ENCODE data around the gene PATL2.
A peak's percentile ranks its signal among the peaks of the same experiment; 100 is the strongest.
"Not testable (repeated sequence)": the region's sequence is repeated elsewhere in the genome, so short reads cannot be mapped to it uniquely, and the experiment has no call there.

PATL2 gene

DNA sequence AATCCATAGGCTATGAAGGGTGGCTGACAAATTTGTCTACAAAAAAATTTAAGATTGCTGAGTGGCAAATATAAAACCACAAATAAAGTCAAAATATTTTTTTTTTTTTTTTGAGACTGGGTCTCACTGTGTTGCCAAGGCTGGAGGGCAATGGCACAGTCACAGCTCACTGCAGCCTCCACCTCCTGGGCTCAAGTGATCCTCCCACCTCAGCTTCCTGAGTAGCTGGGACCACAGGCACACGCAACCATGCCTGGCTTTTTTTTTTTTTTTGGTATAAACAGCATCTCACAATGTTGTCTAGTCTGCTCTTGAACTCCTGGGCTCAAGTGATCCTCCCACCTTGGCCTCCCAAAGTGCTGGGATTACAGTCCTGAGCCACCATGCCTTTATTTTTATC is 20.9 kb downstream of the PATL2 start:
- DNase-seq (ENCODE audit: low spot score): not testable (repeated sequence)

DNA sequence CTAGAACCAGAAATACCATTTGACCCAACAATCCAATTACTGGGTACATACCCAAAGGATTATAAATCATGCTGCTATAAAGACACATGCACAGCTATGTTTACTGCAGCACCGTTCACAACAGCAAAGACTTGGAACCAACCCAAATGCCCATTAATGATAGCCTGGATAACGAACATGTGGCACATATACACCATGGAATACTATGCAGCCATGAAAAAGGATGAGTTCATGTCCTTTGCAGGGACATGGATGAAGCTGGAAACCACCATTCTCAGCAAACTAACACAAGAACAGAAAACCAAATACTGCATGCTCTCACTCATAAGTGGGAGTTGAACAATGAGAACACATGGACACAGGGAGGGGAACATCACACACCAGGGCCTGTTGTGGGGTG is 21.8 kb downstream of the PATL2 start:
- not testable (repeated sequence) for DNase-seq (ENCODE audit: low spot score)

DNA sequence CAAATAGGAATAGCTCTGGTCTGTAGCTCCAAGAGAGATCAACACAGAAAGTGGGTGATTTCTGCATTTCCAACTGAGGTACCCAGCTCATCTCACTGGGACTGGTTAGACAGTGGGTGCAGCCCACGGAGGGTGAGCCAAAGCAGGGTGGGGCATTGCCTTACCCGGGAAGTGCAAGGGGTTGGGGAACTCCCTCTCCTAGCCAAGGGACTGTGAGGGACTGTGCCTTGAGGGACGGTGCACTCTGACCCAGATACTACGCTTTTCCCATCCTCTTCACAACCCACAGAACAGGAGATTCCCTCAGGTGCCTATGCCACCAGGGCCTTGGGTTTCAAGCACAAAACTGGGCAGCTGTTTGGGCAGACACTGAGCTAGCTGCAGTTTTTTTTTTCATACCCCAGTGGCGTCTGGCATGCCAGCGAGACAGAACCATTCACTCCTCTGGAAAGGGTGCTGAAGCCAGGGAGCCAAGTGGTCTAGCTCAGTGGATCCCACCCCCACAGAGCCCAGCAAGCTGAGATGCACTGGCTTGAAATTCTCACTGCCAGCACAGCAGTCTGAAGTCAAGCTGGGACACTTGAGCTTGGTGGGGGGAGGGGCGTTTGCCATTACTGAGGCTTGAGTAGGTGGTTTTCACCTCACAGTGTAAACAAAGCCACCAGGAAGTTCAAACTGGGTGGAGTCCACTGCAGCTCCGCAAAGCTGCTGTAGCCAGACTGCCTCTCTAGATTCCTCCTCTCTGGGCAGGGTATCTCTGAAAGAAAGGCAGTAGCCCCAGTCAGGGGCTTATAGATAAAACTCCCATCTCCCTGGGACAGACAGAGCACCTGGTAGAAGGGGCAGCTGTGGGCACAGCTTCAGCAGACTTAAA is 28.1 kb downstream of the PATL2 start:
- not testable (repeated sequence) for DNase-seq (ENCODE audit: low spot score)

DNA sequence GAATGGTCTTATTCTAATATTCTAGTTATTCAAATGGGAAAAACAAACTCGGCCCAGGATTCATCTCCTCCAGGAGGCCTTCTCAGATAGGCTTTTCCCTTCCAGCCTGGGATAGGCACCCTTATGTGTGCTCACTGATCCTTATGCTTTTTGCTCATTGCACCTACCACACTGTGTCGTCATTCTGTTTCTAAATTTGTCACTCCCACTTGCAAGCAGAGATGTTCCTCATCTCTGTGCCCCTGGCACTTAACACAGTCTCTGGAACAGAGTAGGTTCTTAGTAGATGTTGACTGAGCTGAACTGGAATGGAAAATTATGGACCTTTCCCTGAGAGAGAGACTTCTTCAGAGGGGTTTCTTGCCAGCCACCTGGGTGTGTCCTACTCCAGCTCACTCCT is 28.9 kb downstream of the PATL2 start:
- no peak for DNase-seq (ENCODE audit: low spot score)

DNA sequence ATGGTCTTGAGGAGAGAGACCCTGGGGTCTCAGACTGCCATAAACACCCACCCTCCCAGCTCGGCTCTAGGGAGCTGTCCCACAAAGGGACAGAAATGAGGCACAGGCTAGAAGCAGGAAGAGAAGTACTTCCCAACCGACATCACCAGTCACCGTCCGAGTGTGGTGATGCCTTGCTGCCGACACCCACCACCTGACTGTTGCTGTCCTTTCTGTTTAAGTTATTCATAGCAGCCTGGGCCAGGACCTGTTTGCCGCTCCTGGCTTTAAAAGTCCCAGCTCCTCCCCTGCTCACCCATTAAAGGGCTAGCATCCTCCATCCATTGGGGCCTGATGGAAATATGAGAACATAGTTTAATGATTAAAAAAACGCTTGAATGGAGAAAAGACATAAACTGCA is 34.4 kb downstream of the PATL2 start:
- no peak for DNase-seq (ENCODE audit: low spot score)

DNA sequence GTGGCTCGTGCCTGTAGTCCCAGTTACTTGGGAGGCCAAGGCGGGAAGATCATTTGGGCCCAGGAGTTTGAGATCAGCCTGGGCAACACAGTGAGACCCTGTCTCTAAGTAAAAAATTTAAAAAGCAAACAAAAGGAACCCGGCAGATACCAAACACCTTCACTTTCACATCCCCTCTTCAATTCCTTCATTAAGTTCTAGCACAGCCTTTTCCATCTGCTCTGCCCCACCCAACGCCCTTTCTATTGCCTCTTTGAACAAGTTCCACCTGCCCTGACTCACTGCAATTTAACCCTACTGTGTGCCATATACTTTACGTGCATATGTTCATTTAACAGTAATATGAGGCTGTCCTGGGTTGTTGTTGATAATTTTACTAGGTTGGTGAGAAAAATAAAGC is 35.2 kb downstream of the PATL2 start:
- no peak for DNase-seq (ENCODE audit: low spot score)

DNA sequence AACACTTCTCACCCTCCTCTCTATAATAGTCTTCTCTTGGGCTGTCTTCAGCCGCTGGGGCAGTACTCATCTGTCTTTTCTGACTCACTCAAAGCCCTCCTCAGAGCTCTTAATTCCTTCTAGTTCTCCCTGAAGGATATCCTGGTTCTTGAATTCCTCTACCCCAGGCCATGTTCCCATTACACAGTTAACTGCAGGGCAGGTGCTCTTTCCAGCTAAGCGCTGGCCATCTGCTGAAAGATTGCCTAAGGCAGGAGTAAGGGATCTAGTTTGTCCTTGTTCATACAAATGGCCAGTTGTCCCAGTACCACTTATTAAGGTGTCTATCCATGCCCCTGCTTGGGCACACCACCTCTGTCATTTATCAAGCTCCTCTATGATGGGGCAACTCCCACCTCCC is 37.5 kb downstream of the PATL2 start:
- DNase-seq (ENCODE audit: low spot score): no peak

DNA sequence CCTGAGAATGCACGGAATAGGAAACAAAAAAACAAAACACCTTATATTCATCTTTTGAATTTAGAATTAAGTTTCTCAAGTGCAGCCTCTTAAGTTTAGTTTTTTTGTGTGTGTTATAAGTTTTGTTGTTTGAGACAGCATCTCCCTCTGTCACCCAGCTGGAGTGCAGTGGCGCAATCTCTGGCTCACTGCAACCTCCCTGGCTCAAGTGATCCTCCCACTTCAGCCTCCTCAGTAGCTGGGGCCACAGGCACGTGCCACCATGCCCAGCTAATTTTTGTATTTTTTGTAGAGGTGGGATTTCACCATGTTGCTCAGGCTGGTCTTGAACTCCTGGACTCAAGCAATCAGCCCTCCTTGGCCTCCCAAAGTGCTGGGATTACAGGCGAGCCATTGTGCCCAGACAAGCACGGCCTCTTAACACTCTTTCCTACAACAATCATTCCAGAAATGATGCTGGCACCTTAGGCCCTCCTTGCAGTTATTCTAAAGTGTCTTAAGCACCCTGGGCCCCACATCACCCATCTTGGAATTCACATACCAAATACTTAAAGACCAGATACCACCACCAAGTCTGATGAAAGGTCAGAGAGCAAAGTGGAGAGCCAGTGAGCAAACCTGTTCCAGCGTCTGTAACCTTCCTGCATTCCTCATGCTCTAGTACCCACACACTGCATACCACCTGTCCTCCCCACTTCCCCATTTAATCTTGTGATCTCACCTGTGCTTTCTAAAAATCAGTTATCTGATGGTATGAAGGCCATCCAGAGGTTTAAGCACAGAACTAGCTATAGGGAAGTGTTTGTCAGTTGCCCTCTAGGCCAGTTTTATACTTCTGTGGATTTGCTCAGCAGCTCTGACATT is 40.8 kb downstream of the PATL2 start:
- peak; percentile 24 for DNase-seq (ENCODE audit: low spot score)

DNA sequence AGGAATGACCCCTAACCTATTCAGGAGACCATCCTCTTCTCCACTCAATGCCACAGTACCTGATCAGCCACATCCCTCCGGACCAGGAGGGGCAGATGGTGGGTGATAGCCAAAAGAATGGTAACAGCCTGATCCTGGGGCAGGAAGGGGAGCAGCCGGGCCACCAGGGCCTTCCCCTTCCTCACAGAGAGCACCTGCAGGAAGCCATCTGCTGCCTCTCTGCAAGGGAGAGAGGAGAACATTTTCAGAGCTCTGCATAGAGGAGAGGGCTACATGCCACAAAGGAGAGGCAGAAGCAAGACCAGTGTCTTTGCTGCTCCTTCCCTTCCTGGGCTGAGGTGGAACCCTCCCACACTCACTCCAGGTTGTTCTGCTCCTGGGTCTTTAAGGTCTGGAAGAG is 42.2 kb downstream of the PATL2 start:
- DNase-seq (ENCODE audit: low spot score): no peak

DNA sequence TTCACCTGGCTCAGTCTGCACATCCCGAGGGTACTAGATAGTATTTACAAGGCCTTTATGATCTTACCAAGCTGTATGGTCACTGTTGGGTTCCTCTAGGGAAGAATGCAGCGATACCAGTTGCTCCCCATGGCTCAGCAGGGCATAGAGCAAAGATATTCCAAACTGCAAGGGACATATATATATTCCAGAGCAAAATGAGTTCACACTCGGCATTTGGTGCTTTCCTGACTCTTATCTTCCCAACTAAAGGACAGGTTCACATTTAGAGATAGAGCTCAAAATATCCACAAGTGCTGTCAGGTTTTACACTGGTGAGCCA is 44.1 kb downstream of the PATL2 start:
- no peak for DNase-seq (ENCODE audit: low spot score)

DNA sequence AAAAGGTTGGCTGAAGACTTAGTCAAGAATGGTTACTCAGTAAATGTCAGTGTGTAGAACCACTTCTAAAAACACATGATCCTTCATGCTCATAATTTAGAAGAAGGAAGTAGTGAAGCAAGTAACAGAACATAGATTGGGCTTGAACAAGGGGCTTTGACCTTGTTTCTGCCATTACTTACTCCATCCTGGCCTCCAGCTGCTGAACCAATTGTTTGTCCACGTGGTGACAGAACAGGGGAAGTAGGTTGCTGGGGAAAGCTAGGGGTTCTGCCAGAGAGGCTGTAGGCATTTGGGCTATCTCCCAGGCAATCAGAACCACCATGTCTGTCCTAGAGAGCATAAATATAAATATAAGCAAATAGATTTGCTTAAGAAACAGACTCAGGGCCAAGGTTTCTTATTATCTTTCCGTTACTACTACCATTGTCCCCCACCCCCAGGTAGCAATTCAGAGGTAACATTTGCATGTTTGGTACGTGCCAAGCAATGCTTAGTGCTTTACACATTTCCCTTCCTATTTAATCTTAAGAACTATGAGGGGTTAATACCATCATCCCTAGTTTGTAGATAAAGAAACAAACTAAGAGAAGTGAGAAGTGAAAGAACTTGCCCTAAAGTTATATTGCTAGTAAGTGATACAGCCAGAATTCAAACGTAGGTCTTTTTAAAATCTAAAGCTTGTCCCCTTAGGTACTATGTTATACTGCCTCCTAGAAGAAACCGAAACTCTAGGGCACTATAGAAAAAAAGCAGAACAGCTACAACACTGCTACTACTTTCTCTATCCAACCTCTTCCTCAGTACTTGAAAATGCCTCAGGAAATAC is 44.7 kb downstream of the PATL2 start:
- no peak for DNase-seq (ENCODE audit: low spot score)

DNA sequence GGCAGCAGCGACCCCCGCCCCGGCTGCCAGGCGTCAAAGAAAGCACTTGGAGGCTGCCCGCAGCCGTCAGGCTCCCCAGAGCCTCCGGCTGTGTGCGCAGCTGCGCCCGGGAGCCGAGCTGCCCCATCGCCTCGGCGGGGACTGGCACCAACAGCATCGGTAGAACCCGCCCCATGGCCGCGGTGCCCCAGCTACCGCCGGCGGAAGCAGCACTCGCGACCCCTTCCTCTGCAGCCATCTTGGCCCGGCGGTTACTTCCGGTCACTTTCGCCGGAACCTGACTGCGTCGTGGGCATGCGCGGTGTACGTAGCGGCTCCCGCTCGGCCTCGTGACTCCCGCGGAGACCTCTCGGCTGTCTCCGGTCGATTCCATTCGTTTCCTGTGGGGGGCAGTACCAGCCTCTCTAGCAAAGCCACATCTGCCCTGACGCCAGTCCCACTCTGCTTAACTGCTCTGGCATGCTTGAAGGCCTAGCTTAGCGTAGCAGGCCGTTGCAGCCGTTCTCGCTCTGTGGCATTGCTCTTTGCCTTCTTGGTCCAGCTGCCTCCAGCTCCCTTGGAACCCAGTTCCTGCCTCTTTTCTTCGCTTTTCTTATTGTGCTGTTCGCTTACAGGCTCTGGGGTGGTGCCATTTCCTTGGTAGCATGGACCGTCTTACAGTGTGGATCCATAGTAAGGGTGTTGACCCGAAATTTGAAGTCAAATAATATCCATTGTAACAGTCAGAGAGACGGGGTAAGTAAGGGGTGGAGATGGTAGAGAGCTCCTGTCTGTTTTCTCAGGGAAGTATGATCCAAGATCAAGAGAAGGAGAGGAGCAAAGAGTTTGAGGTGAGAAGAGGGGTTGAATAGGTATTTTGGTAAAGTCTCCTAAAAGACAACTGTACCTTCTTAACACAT is 47.5 kb downstream of the PATL2 start, which contains the start of gene SPG11:
Gene SPG11, minus strand, starts transcription at position 253 of the 899 bp plus-strand sequence. Its CDS starts 15 bp downstream, at position 238.
- DNase-seq (ENCODE audit: low spot score): peak; percentile 92

DNA sequence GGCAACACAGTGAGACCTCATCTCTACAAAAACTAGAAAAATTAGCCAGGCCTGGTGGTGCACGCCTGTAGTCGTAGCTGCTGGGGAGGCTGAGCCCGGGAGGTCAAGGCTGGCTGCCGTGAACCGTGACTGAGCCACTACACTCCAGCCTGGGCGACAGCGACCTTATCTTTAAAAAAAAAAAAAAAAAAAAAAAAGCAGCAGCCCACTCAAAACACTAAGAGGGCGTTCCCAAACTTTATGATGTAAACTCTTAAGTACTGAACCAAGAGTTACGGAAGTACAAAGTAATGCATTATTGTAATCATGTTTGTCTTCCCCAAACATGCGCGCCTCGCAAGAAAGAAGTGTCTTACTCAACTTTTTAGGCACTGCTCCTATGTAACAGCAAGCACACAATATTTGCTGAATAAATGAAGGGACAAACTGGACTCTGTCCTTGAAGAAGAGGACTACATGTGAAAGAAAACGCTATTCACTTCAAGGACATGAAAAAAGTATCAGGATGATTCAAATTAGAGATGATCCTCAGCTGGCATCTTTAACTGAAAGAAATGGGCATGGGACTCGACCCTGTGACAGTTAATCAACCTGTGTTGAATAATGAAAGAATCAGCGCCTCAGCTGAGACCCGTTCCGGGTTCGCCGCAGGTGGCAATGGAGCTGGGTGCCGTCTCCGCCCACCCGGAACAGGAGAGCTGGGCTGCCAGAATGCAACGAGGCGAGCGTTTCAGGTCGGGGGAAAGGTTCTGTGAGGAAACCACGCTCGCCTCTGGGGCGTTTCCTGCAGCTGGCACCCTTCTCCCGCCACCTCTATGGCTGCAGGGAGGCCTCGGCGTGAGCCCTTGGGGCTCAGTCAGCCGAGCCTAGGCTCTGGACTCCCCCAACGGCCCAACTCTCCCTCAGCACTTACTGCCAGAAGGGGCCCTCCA is 48.4 kb downstream of the PATL2 start:
- peak; percentile 79 for DNase-seq (ENCODE audit: low spot score)

DNA sequence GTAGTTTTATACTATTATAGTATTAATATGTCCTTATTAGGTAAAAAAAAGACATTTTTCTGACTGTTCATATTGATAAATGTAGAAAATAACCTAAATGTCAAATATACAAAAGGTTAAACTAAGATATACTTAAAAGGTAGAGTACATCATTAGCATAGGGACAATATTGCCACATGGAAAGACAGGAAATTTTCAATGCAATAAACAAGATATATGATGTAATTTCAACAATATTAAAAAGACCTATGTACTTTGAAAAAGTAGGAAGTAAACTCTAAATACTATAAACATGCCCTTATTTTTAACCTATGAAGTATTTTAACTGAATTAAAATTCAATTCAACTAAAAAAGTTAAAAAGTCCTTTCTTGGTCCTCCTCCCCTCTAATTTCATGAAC is 49.5 kb downstream of the PATL2 start:
- no peak for DNase-seq (ENCODE audit: low spot score)

DNA sequence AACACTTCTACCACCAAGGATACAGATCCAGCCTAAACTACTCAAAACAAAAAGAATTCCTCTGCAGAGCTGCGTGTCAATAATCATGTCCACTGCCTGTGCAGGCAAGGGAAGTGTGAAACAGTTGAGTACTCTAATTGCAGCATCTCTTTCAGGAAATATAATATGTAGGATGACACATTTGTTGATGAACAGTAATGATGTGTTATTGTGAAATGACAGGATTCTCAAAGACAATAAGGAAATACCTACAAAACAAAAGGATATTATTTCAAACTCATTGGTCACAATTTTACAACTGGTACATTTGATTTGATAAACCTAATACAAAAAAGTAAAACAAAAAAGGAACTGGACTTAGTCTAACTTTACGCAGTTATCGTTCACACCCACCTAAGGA is 52.1 kb downstream of the PATL2 start:
- no peak for DNase-seq (ENCODE audit: low spot score)

DNA sequence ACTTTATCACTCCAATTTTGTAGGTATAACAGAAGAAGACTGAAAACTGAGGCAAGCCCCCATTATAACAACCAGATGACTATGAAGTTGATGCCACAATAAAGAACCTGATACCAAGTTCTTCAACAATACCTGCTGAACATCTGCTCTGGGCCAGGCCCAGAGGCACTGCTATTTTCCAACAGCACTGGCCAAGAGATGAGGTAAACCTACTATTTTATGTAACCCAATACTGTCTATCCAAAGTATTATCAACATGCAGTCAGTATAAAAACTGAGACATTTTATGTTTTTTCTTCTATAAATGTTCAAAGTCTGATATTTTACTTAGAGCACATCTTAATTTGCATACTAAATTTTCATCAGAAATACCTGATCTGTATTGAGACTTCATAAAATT is 53.7 kb downstream of the PATL2 start:
- DNase-seq (ENCODE audit: low spot score): no peak

DNA sequence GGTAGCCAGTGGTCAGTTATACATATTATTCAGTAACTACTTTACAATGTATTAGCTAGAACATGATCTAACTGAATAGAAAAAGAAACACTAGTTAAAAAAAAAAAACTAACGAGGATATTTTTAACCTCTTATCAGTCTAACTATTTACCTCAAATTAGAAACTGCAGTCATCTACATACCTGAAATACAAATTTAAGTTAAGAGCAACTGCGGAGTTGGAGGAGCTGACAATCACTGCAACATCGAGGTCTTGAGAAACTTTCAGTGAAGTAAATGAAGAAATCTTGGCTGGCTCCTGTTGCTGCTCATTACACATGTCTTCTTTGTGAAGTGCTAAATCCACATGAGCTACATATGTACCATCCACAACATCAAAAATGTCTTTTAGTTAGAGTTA is 54.2 kb downstream of the PATL2 start:
- DNase-seq (ENCODE audit: low spot score): no peak

DNA sequence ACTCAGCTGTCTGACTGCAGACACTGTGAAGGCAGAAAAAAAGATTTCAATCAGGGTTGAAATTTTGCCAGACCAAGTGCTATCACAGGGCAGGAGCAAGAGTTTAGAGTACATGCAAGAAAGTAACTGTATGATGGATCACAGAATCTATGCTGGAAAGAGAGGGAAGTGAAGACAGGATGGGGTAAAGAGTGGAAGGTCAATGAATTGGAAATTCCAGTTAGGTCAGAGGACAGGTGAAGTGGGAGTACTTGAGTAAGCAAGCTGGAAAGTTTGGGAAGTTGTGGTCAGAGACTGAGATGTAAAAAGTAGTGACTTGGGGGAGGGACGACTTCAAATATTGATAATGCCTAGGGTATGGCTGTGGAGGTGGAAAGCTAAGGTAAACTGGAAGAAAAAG is 54.8 kb downstream of the PATL2 start:
- no peak for DNase-seq (ENCODE audit: low spot score)

DNA sequence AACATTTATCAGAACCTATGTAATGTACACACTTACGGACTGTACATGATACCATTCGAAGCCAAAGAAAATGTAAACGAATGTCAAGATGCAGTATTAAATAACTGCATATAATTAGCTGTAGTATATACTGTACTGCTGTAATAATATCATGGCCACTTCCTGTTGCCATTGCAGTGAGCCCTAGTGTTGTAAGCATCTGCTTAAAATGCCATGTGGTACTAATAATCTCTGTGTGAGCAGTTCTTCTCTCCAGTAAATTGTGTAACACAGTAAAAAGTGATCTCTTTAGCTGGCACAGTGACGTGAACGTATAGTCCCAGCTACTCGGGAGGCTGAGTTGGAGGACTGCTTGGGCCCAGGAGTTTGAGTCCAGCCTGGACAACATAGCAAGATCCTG is 56.3 kb downstream of the PATL2 start:
- no peak for DNase-seq (ENCODE audit: low spot score)

DNA sequence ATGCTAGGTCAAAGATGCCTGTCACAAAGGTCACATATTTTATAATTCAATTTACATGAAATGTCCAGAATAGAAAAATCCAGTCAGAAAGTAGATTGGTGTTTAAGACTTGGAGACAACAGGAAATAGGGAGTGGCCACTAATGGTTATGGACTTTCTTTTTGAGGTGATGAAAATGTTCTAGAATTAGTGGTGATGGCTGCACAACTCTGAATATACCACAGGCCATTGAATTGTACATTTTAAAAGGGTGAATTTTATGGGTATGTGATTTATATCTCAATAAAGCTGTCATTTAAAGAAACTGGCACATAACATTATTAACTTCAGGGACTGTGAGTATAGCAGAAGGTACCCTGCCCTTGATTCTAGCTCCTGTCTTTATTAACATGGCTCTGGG is 63.5 kb downstream of the PATL2 start:
- no peak for DNase-seq (ENCODE audit: low spot score)
